DMS 273 treated with DMSO at 0.1 percent for 48 hours (cell line): ENCODE results near the gene HSPA6.
A peak's percentile ranks its signal among the peaks of the same experiment; 100 is the strongest.
"Not testable (repeated sequence)": the region's sequence is repeated elsewhere in the genome, so short reads cannot be mapped to it uniquely, and the experiment has no call there.

Experiments used
- DNase-seq: peaks from one replicate; lab custom pipeline; 2025; lab: John Stamatoyannopoulos, UW

HSPA6 gene

GRCh38 chr1:161532644-161533567 is 8.6 kb downstream of the HSPA6 start:
- not testable (repeated sequence) for DNase-seq

- DNase-seq: not testable (repeated sequence)
Measured at GRCh38 chr1:161537068-161537669, 12.8 kb downstream of the HSPA6 start.

DNA sequence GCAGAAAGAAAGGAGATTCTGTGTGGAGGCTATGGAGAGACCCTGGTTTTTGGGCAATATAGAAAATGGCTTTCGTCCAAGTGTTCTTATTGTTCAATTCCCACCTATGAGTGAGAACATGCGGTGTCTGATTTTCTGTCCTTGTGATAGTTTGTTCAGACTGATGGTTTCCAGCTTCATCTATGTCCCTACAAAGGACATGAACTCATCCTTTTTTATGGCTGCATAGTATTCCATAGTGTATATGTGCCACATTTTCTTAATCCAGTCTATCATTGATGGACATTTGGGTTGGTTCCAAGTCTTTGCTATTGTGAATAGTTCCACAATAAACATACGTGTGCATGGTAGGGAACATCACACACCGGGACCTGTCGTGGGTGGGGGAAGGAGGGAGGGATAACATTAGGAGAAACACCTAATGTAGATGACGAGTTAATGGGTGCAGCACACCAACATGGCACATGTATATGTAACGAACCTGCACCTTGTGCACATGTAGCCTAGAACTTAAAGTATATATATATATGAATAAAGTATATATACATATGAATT is 14.7 kb downstream of the HSPA6 start:
- DNase-seq: not testable (repeated sequence)

- DNase-seq: peak; percentile 73
Measured at GRCh38 chr1:161539731-161540569, 15.6 kb downstream of the HSPA6 start.

DNA sequence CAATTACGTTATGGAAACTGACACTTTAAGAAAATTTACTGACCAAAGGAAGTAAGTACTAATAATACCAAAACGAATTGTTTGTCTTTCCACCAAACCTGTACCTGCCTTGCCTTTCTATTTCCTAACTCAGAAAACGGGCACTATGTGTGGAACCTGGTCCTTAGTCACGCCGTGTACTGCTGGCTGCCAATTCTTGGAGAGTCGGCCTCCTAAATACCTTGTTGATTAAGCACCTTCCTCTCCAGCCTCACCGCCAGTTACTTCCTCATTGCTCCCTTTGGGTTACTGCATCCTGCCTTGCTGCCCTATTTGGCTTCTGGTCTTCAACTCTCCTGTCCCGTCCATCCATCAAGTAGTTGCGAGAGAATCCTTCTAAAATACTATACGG is 16.2 kb downstream of the HSPA6 start:
- DNase-seq: not testable (repeated sequence)

DNA sequence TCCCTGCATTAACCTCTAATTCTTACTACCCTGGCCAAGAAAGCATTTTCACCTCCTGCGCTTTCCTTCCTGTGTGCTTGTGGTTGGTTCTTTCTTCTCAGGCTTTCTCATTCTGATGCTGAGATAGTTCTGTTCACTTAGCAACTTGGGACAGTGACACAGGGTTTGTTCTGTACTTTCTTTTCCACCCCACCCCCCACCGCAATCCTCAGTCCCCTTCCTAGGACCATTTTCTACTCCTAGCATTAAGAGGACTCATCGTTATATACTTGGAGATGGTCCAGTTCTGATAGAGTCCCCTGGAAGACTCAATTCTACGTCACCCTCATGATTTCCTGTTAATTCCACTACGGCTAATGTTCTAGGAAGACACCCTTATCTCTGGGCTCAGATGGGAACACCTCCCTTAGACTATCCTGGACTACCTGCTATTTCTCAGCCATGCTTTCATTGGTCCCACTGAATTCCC is 17.8 kb downstream of the HSPA6 start:
- DNase-seq: not testable (repeated sequence)

DNA sequence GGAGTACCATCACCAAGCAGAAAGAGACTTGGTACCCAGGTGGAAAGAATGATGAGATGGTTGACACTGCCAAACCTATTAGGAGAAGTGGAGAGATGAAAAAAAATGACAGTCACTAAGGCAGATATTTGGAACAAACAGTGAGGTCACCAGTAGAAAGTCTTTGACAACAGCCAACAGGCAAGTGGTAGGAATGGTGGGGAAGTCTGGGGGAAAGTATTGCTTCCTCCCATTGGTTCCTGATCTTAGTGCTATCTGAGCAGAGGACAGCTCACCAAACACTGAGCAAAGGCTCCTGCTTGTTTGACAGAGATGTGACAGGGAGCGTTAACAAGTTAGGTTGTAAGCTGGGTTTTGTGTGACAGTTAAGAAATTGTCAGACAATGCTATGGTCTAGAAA is 18.8 kb downstream of the HSPA6 start:
- not testable (repeated sequence) for DNase-seq

DNA sequence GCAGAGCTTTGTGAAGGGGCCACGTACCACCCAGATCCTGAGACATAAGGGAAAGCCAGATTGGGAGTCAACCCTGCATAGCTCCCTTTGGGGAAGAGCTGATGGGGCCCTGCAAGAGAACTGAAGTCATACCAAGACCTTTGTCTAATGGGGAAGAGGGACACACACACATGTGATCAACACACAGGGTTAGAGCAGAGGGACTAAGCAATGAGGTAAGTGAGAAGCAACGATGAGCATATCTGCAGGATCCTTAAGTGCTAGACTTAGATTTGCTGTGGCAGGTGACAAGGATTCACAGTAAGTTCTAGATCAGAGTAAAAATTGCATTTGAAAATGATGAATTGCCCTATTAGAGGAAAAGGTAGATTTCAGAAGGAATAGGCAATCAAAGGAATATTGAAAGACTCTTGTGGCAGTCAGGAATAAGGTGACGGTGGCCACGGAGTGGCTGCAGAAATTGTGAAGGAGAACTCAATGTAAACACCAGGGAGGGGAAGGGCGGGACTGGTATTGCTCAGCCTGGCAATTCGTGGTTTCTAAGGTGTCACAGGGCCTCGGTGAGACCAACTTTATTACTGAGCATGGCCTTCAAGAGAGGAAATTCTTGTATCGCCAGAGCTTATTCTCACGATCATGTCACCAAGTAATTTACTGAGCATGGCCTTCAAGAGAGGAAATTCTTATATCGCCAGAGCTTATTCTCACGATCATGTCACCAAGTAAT is 20.8 kb downstream of the HSPA6 start:
- not testable (repeated sequence) for DNase-seq

GRCh38 chr1:161547995-161548741 is 23.8 kb downstream of the HSPA6 start:
- DNase-seq: not testable (repeated sequence)

GRCh38 chr1:161548749-161549406 is 24.5 kb downstream of the HSPA6 start:
- not testable (repeated sequence) for DNase-seq

GRCh38 chr1:161549652-161550051 is 25.3 kb downstream of the HSPA6 start, which contains the start of gene FCGR3A:
TSS of gene FCGR3A (minus strand) at chr1:161549818. CDS start at chr1:161549736, 82 bp downstream.
- no peak for DNase-seq

- DNase-seq: not testable (repeated sequence)
Measured at GRCh38 chr1:161550942-161551341, 26.6 kb downstream of the HSPA6 start.

GRCh38 chr1:161553631-161554030 is 29.3 kb downstream of the HSPA6 start:
- not testable (repeated sequence) for DNase-seq

DNA sequence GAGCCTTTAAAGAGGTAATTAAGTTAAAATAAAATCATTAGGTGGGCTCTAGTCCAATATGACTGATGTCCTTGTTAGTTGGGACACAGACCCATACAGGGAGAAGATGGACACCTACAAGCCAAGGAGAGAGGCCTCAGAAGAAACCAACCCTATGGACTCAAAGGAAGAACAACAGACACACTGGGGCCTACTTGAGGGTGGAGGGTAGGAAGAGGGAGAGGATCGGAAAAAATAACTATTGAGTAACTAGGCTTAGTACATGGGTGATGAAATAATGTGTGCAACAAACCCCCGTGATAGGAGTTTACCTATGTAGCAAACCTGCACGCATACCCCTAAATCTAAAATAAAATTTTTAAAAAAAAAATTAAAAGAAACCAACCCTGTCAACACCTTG is 30.0 kb downstream of the HSPA6 start:
- not testable (repeated sequence) for DNase-seq

DNA sequence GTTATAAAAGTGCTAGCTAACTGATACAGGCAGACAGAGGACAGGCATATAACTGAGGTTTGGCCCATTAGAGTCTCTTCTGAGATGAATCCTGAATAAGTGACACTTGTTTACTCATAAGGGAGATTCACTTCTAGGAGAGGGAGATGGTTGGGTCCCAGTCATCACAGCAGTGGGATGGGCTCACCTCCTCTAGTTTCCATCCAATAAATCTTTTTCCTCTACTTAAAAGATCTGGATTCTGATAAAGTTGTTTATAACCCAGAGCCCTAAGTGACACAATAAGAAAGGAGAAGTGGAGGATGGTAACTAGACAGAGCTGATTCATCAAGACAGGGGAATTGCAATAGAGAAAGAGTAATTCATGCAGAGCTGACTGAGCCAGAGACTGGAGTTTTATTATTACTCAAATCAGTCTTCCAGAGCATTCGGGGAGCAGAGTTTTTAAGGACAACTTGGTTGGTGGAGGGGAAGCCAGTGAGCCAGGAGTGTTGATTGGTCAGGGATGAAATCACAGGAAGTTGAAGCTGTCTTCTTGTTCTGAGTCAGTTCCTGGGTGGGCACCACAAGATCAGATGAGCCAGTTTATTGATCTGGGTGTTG is 30.6 kb downstream of the HSPA6 start:
- DNase-seq: not testable (repeated sequence)

- not testable (repeated sequence) for DNase-seq
Measured at GRCh38 chr1:161556143-161556542, 31.8 kb downstream of the HSPA6 start.

- DNase-seq: not testable (repeated sequence)
Measured at GRCh38 chr1:161556990-161557389, 32.6 kb downstream of the HSPA6 start.

- DNase-seq: not testable (repeated sequence)
Measured at GRCh38 chr1:161557506-161558450, 33.4 kb downstream of the HSPA6 start.
